ENCODE data around the gene CORO2B. TPM values are rescaled to one million over a fixed set of nuclear protein-coding genes. Genes with fewer than 3 reads are reported as not detected.

Gene CORO2B
- total RNA-seq, 1 donor from 2014 or later: 3.6 TPM

DNA sequence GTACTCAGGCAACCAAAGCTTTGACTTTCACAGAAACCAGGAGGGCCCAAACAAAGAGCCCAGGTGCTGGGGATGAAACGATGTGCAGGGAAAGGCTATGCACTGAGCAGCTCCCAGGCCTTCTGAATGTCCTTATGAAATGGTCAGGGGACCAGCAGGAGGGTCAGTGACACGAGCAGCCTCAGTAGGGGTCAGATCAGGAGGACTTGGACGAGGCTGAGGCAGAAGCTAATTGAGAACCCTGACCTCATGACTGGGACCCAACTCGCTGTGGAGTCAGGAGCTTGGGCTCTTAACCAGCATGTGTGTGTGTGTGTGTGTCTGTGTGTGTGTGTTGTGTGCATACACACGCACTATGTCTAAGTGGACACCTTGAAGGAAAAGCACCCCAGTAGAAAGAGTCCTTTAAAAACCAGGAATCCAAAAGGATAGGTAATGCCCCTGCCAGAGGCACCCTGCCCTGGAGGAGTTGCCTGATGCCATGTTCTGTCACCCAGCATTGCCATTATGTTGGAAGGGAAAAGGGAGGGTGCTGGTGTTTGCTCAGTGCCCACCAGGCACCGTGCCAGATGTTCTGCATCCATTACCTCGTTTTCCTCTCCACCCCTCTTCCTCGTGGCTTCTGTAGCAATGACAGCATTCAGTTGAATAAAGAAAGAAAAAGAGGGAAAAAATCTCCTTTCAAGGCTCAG lies 50.9 kb downstream of the CORO2B start:
- DNase-seq (no peak), ATAC-seq (no peak)
- intact Hi-C loops (cut with DNase I): no loop called here
- Histone ChIP-seq H3K9me3 (no peaks in the 10 kb centered on the region), H3K27me3 (no peaks in the 10 kb centered on the region), H3K4me1 (peaks cover 12% of the 10 kb centered on the region), H3K4me3 (no peak overlapping the region), H3K27ac (no peak overlapping the region), H3K36me3 (no peaks in the 10 kb centered on the region)
- TF ChIP-seq, protein P1, sequence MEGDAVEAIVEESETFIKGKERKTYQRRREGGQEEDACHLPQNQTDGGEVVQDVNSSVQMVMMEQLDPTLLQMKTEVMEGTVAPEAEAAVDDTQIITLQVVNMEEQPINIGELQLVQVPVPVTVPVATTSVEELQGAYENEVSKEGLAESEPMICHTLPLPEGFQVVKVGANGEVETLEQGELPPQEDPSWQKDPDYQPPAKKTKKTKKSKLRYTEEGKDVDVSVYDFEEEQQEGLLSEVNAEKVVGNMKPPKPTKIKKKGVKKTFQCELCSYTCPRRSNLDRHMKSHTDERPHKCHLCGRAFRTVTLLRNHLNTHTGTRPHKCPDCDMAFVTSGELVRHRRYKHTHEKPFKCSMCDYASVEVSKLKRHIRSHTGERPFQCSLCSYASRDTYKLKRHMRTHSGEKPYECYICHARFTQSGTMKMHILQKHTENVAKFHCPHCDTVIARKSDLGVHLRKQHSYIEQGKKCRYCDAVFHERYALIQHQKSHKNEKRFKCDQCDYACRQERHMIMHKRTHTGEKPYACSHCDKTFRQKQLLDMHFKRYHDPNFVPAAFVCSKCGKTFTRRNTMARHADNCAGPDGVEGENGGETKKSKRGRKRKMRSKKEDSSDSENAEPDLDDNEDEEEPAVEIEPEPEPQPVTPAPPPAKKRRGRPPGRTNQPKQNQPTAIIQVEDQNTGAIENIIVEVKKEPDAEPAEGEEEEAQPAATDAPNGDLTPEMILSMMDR (IDR thresholded peaks at IDR 0.05): no peak

DNA sequence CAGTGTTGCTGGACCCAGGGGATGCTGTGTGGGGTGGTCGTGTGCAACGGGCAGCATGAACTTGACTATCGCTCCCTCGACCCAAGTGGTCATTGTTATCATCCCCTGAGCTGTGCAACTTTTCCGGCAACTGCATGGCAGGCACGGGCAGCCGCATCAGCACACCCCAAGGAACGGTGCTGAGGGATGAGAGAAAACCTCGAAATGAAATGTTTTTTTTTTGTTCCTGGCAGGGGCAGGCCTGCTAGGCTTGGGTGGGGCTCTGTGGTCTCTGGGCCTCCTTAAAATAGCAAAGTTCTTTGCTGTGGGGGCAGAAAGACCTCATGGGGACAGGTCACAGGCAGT lies 51.4 kb downstream of the CORO2B start:
- TF ChIP-seq, protein P1 (IDR thresholded peaks at IDR 0.05): no peak
- Histone ChIP-seq H3K9me3 (no peaks in the 10 kb centered on the region), H3K36me3 (no peaks in the 10 kb centered on the region)

DNA sequence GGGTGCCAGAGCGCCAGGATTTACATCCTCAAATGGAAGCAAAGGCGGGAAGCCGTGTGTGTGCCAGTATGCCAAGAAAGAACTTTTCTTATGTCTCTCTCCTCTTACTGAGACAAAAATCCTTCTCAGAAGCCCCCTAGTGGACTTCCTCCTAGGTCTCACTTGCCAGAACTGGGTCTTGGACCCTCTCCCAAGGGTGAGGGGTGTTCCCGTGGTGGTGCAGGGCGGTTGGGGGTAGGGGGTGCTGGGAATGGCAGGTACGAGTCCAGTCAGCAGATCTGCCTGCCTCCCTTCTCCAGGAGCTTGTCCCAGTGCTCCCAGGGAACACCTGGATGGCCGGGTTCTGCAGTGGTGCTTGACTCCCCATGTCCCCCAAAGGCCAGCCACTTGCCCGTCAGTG lies 52.0 kb downstream of the CORO2B start:
- Histone ChIP-seq H3K36me3 (no peaks in the 10 kb centered on the region), H3K4me3 (no peak overlapping the region), H3K9me3 (no peaks in the 10 kb centered on the region), H3K27ac (no peak overlapping the region), H3K4me1 (peaks cover 16% of the 10 kb centered on the region), H3K27me3 (no peaks in the 10 kb centered on the region)
- TF ChIP-seq, protein P1 (IDR thresholded peaks at IDR 0.05): no peak
- no peak for ATAC-seq
- intact Hi-C loops (cut with DNase I): no loop called here
- DNase-seq: no peak

More for the DNA sequence above, 51.4 kb downstream of the CORO2B start:
- Histone ChIP-seq H3K27me3 (no peaks in the 10 kb centered on the region), H3K4me1 (peaks cover 12% of the 10 kb centered on the region), H3K27ac (no peak overlapping the region), H3K4me3 (no peak overlapping the region)
- ATAC-seq (no peak), DNase-seq (no peak)
- intact Hi-C loops (cut with DNase I): no loop called here

DNA sequence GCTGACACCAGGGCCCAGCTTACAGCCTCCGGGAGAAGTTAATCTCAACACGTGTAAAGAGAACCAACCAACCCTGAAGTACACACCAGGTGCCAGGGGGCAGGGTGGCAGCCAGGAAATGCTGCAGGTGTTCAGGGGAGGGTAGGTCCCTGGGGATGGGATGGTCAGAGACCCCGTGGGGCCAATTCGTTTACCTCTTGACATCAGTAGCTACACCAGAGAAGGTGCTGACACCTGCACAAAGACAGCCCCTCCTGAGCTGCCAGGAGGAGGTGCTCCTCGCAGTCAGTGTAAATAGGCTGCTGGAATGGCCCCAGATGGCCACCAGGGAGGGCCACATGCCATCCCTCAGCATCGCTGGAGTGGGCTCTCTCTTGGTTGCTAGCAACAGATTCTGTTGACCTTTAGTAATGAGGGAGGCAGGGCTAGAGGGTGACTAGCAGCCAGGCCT lies 52.8 kb downstream of the CORO2B start:
- TF ChIP-seq, protein P1 (IDR thresholded peaks at IDR 0.05): no peak
- Histone ChIP-seq H3K4me1 (peaks cover 18% of the 10 kb centered on the region), H3K27me3 (no peaks in the 10 kb centered on the region), H3K9me3 (no peaks in the 10 kb centered on the region), H3K36me3 (no peaks in the 10 kb centered on the region), H3K4me3 (no peak overlapping the region), H3K27ac (no peak overlapping the region)
- ATAC-seq: no peak
- intact Hi-C loops (cut with DNase I): no loop called here
- no peak for DNase-seq

DNA sequence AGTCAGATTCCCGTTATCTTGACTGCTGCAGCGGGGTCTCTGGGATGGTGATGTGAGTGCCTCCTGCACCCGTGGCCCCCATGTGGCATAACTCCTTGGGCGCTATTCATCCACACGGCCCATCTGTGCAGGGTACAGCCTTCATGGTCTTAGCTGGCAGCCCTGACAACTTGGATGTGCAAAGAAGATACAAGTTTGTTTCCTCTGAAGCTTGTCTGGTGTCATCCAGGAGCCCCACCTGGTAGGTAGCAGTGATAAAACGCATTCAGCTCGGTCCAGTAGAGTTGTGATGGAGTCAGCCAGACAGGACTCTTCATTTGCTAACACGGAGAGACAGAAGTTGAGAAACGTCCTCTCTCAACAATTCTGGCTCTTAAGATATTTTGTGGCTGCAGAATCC lies 53.3 kb downstream of the CORO2B start:
- DNase-seq (no peak), ATAC-seq (no peak)
- Histone ChIP-seq H3K36me3 (no peaks in the 10 kb centered on the region), H3K9me3 (no peaks in the 10 kb centered on the region), H3K4me3 (no peak overlapping the region), H3K27me3 (no peaks in the 10 kb centered on the region), H3K27ac (no peak overlapping the region), H3K4me1 (peaks cover 22% of the 10 kb centered on the region)
- intact Hi-C loops (cut with DNase I): no loop called here
- TF ChIP-seq, protein P1 (IDR thresholded peaks at IDR 0.05): no peak
